Measurements from ENCODE around the gene ZFYVE21.
"Not testable (repeated sequence)": the region's sequence is repeated elsewhere in the genome, so short reads cannot be mapped to it uniquely, and the experiment has no call there.

ZFYVE21 gene

GRCh38 chr14:103688441-103688840 lies 27.2 kb upstream of the ZFYVE21 start:
- no peak for DNase-seq
- in situ Hi-C loops (cut with HindIII; ENCODE audit: low pct_ligation_motif_present, low sequenced_read_pairs): no loop called here
- no peak for TF ChIP-seq CTCF (IDR thresholded peaks at IDR 0.05; ENCODE audit: low read depth, low read length, missing control alignments)
- Histone ChIP-seq H3K27me3 (replicated peaks) (no peaks in the 10 kb centered on the region), H3K4me3 (ENCODE audit: low read depth, low read length) (no peak overlapping the region), H3K36me3 (replicated peaks) (peaks cover 49% of the 10 kb centered on the region), H3K27ac (no peak overlapping the region)

GRCh38 chr14:103688906-103689902 lies 26.4 kb upstream of the ZFYVE21 start:
- in situ Hi-C loops (cut with HindIII; ENCODE audit: low pct_ligation_motif_present, low sequenced_read_pairs): no loop called here
- Histone ChIP-seq H3K27me3 (replicated peaks) (no peaks in the 10 kb centered on the region), H3K4me3 (ENCODE audit: low read depth, low read length) (no peak overlapping the region), H3K36me3 (replicated peaks) (peaks cover 49% of the 10 kb centered on the region), H3K27ac (no peak overlapping the region)
- TF ChIP-seq CTCF (IDR thresholded peaks at IDR 0.05; ENCODE audit: low read depth, low read length, missing control alignments): no peak
- no peak for DNase-seq

- Histone ChIP-seq H3K36me3 (replicated peaks) (peaks cover 46% of the 10 kb centered on the region), H3K4me3 (ENCODE audit: low read depth, low read length) (no peak overlapping the region), H3K27me3 (replicated peaks) (no peaks in the 10 kb centered on the region), H3K27ac (no peak overlapping the region)
- no peak for DNase-seq
- TF ChIP-seq CTCF (IDR thresholded peaks at IDR 0.05; ENCODE audit: low read depth, low read length, missing control alignments): no peak
- in situ Hi-C loops (cut with HindIII; ENCODE audit: low pct_ligation_motif_present, low sequenced_read_pairs): no loop called here
Observed at GRCh38 chr14:103690332-103690731, 25.3 kb upstream of the ZFYVE21 start.

- DNase-seq; H3K27ac ChIP-seq; H3K27me3 ChIP-seq (replicated peaks); H3K4me3 ChIP-seq (ENCODE audit: low read depth, low read length); in situ Hi-C loops (cut with HindIII; ENCODE audit: low pct_ligation_motif_present, low sequenced_read_pairs): not testable (repeated sequence)
- H3K36me3 ChIP-seq (replicated peaks): peaks cover 39% of the 10 kb centered on the region
Observed at GRCh38 chr14:103691655-103692054, 24.0 kb upstream of the ZFYVE21 start.

GRCh38 chr14:103692159-103692558 lies 23.5 kb upstream of the ZFYVE21 start:
- no peaks in the 10 kb centered on the region for H3K27me3 ChIP-seq (replicated peaks)
- no peak overlapping the region for H3K27ac ChIP-seq
- peaks cover 36% of the 10 kb centered on the region for H3K36me3 ChIP-seq (replicated peaks)
- TF ChIP-seq CTCF (IDR thresholded peaks at IDR 0.05; ENCODE audit: low read depth, low read length, missing control alignments): no peak
- in situ Hi-C loops (cut with HindIII; ENCODE audit: low pct_ligation_motif_present, low sequenced_read_pairs): no loop called here
- no peak overlapping the region for H3K4me3 ChIP-seq (ENCODE audit: low read depth, low read length)
- no peak for DNase-seq

- no peak overlapping the region for H3K27ac ChIP-seq
- DNase-seq: no peak
- H3K36me3 ChIP-seq (replicated peaks): peaks cover 43% of the 10 kb centered on the region
- no peak for TF ChIP-seq CTCF (IDR thresholded peaks at IDR 0.05; ENCODE audit: low read depth, low read length, missing control alignments)
- in situ Hi-C loops (cut with HindIII; ENCODE audit: low pct_ligation_motif_present, low sequenced_read_pairs): no loop called here
- H3K27me3 ChIP-seq (replicated peaks): no peaks in the 10 kb centered on the region
- H3K4me3 ChIP-seq (ENCODE audit: low read depth, low read length): no peak overlapping the region
Observed at GRCh38 chr14:103692871-103693270, 22.7 kb upstream of the ZFYVE21 start.

Measured in brain microvascular endothelial cell (primary cell).